Activated CD4-positive, alpha-beta T cell treated with anti-CD3 and anti-CD28 coated beads, Interleukin-2, amount 50 U/mL, for 24 hours (primary cell): ENCODE measurements around the gene LRRC28.

ENCODE experiments used
- DNase-seq, 2 donors: peaks; one replicate each; pipeline ENCODE4 v3.0.0-alpha.2; 2020; ENCODE audit warnings: low read depth in 1 of 2, low spot score in 1 of 2

LRRC28 gene

DNA sequence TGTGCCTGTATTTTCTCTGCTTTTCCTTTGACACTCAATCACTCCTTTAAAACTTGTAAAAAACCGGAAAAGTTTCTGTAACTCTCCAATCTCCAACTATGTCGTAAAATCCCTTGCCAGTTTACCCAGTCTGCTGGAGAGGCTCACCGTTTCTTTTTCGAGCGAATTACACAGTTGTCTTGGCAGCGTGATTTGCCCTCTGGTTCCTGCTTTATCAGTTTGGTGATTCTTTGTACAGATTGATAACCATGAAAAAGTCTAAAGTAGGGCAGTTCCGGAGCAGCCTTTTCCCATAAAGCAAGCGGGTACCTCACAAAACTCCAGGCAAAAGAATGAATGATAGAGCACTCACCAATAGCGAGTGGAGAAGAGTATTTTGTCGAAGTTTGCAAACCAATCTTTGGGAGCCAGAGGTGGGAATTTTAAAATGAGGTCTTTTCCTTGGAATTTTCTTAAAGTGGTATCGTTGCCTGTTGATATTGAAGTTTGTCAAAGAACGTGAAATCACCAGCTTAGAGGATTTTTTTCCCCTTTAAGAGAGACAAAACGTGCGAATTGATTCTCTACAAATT is 1.9 kb upstream of the LRRC28 start, which contains the start of gene TTC23:
TSS of gene TTC23 (minus strand) at position 312 of the 572 bp plus-strand sequence. CDS start 20,869 bp downstream, outside the sequence.
- DNase-seq = no peak

DNA sequence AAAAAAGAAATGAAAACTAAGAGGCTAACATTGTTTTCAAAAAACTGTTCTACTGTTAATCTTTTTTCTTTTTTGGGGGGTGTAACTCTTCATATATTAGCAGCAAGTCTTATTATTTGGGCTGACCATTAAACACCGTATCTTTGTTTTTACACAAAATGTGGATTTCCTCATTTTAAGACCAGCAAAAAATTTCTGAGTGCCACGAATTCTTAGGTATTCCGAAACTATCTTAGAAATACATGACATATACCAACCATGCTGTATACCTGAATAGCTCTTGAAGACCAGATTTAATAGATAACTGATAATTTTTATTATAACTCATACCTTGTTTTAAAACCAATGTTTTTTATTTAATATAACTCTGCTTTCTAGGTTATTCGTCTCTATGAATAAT is 1.3 kb upstream of the LRRC28 start:
- DNase-seq = no peak

GRCh38 chr15:99250494-99250856 is 806 bp upstream of the LRRC28 start:
- no peak for DNase-seq

GRCh38 chr15:99252326-99252725 is 1.0 kb downstream of the LRRC28 start:
- DNase-seq = no peak

- no peak for DNase-seq
Observed at GRCh38 chr15:99253381-99254090, 2.3 kb downstream of the LRRC28 start.

DNA sequence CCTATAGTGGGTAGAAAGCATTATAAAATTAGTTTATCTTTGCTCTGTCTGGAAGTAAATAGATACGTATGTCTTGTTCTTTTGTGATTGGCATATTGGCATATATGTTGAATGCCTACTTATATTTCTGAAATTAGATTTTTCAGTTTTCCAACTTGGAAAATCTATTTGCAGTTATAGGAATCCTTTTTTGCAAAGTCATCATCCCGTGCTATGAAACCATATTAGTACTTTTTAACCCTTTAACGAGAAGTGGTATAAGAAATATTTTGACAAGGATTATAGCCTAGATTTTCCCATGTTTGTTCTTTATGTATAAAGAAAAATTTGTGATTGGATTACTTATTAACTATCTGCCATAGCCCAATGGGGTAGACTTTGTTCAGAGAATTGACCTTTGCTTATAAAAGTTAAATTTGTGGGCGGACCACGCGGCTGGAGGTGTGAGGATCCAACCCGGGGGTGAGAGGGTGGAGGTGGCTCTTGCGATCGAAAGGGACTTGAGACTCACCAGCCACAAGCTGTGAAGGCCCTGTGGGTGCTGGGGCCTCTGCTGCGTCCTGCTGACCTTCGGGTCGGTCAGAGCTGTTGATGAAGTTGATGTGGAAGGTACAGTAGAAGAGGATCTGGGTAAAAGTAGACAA is 5.9 kb downstream of the LRRC28 start:
- no peak for DNase-seq

GRCh38 chr15:99264125-99264524 is 12.8 kb downstream of the LRRC28 start:
- no peak for DNase-seq

DNA sequence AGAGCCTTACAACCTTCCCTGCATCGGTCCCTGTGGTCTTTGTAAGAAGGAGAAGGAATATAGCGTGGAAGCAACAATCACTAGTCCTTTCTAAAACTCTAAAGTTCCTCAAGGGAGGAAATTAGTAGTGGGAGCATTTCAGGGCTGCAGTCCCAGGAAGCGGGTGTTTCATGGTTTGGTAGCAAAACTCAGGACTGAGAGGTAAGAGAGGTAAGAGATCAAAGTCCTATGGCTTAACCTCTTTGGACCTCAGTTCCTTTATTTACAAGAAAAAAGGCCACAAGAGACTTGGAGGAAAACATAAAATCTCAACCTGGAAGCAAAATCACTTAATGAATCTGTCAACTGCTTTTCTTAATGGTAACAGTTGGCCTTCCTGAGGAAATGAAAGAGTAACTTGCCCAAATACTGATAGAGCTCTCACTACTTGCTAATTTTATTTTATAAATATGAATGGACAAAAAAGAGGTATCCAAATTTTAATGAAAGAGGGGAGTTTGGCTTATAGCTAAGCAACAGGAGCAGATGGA is 14.3 kb downstream of the LRRC28 start:
- DNase-seq = no peak

DNA sequence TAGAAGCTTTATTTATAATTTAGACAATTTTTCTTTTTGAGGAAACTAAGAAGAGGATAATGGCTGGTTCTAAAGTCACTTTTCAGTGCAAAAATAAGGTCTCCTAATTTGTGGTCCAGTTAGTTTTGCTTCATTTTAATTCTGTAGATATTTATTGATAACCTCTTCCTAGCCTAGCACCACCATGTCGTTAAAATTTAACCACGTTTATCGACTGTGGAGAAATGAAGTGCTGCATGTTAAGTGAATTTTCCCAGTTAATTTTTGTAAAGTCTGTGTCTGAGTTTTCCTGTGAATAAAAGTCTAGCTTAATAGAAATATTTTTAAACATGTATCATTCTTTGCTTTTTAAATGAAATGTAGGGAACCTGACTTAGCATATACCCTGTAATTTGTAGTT is 16.7 kb downstream of the LRRC28 start:
- no peak for DNase-seq

- no peak for DNase-seq
Observed at GRCh38 chr15:99268431-99268830, 17.1 kb downstream of the LRRC28 start.

DNA sequence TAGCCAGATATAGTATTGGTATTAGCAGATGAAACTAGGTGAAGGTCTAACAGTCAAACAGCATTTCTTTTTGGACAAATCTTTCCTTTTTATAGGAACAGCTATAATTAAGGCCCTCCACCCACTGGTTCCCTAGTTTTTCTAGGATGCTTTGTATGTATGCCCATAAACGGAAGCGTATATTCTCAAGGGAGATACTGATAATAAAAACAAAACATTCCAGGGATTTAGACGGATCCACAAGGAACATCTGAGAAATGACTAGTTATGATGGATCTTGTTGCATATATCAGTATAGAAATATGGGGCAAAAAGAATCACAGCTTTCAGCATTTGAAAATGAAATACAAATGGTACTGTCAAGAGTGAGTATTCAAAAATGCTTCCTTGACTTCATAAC is 22.5 kb downstream of the LRRC28 start:
- DNase-seq = no peak

- no peak for DNase-seq
Observed at GRCh38 chr15:99275061-99275460, 23.8 kb downstream of the LRRC28 start.

- DNase-seq = no peak
Observed at GRCh38 chr15:99275525-99276128, 24.3 kb downstream of the LRRC28 start.

DNA sequence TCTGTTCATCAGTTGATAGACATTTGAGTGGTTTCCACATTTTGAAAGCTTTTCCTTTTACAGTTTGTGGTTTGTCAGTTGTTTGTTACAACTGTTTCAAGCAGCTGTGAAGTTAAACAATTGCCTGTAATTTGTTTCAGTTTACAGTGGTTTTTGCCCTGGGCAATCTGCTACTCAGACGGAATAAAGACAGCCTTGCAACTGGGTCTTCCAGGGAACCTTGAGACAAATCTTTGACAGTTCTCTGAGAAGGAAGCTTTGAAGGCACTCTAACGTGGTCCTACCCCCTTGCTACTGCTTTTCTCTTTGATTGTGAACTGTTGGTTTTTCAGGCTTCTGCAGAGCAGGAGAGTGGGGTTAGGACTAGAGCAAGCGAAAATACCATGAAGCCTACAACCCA is 28.0 kb downstream of the LRRC28 start:
- DNase-seq = no peak

DNA sequence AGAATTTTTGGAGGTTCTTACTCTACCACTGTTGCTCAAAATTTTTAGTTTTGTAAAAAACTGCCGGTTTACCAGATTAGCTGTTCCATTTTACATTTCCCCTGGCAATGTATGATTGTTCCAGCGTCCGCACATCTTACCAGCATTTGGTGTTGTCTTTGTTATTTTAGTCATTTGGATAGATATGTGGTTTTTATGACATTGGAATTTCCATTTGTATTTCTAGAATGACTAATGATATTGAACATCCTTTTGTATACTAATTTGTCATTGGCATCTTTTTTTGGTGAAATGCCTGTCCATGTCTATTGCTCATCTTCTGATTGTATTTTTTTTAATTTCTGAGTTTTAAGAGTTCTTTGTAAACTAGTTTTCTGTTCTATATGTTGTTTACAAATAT is 28.5 kb downstream of the LRRC28 start:
- no peak for DNase-seq

GRCh38 chr15:99282121-99282520 is 30.8 kb downstream of the LRRC28 start:
- DNase-seq = no peak

- DNase-seq = no peak
Observed at GRCh38 chr15:99282586-99282985, 31.3 kb downstream of the LRRC28 start.

GRCh38 chr15:99283717-99284116 is 32.4 kb downstream of the LRRC28 start:
- no peak for DNase-seq

- no peak for DNase-seq
Observed at GRCh38 chr15:99291643-99292042, 40.4 kb downstream of the LRRC28 start.

DNA sequence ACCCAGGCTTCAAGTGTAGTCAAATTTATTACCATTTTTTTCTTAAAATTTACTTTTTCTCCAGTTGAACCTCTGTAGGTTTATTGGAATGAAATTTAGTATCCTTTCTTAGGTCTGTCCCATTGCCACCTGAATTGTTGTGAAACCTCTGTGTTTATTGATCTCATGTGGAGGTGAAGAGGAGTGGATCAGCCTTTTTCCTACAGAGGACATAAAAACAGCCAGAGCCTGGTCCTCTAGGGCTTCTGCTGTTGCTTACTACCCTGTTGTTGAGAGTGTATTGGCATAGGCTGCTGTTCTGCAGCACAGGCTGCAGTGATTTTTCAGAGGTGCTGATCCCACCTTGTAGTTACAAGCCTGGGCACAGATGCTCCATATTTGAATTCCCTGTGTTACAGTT is 44.6 kb downstream of the LRRC28 start:
- no peak for DNase-seq

DNA sequence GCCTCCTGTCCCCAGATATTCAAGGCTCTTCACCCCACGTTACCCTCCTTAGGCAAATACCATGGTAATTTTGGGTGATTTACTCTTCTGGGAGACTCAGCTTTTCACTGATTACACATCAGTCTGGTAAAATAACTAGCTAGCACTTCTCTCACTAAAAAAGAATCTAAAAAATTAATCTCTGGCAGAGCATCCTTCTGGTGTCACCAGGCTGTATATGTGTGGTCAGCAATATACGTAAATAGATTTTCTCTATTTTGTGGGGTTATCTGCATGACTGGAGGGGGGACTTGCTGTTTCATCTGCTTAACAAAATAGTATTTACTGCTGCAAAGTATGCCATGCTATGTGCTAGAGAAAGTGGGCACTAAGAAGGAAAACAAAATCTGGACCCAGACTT is 45.1 kb downstream of the LRRC28 start:
- DNase-seq = no peak

DNA sequence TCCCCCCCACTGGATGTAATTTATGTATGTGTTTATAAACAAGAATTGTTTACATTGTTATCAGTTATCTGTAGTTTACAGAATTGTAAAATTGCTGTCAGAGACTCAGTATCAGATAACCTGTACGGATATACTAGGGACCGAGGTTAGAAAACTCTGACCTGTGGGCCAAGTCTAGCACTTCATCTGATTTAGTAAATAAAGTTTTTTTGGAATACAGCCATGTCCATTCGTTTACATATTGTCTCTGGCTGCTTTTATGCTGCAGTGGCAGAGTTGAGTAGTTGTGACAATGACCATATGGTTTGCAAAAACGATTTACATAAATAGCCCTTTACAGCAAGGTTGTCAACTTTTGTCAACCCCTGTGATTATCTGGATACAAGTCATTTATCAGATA is 52.6 kb downstream of the LRRC28 start:
- no peak for DNase-seq
